ENCODE results near the gene PLA2G5. TPM values are rescaled to one million over a fixed set of nuclear protein-coding genes. Genes with fewer than 3 reads are reported as not detected.

The PLA2G5 gene
- total and polyA plus RNA-seq, 2 of the 4 experiments (the other 2 are of a cell fraction) = not detected

- no peaks in the 10 kb centered on the region for H3K9me3 ChIP-seq (ENCODE audit: control insufficient read depth, insufficient read depth, low read length)
- H2BK5ac ChIP-seq (ENCODE audit: low read depth, low read length, poor library complexity, severe bottlenecking) = no peak overlapping the region
- no peak overlapping the region for H3K56ac ChIP-seq (ENCODE audit: extremely low read depth, insufficient read depth, low read length)
- no peak overlapping the region for H3K4ac ChIP-seq (ENCODE audit: low read depth, low read length)
- H3K18ac ChIP-seq (ENCODE audit: low read depth, low read length) = no peak overlapping the region
- TF ChIP-seq BHLHE40 (IDR thresholded peaks at IDR 0.05; ENCODE audit: low read depth, low read length) (no peak), NFE2L2 (IDR thresholded peaks at IDR 0.05; ENCODE audit: low read depth, low read length) (no peak), CHD1 (IDR thresholded peaks at IDR 0.05; ENCODE audit: low read depth, low read length) (no peak), SMC3 (IDR thresholded peaks at IDR 0.05; ENCODE audit: low read depth, low read length) (no peak), POLR2A (IDR thresholded peaks at IDR 0.05; ENCODE audit: low read depth, low read length) (no peak), FOS (IDR thresholded peaks at IDR 0.05; ENCODE audit: low read depth, low read length) (no peak), CTCF (conservative IDR thresholded peaks at IDR 0.05; ENCODE audit: low read depth, low read length) (no peak), CEBPB (IDR thresholded peaks at IDR 0.05; ENCODE audit: low read depth, low read length) (no peak), MXI1 (IDR thresholded peaks at IDR 0.05; ENCODE audit: borderline replicate concordance, low read depth, low read length) (no peak), RCOR1 (IDR thresholded peaks at IDR 0.05; ENCODE audit: insufficient replicate concordance, low read length) (no peak), RFX5 (IDR thresholded peaks at IDR 0.05; ENCODE audit: low read depth, low read length) (no peak), MAFK (IDR thresholded peaks at IDR 0.05; ENCODE audit: low read depth, low read length) (no peak), MAZ (IDR thresholded peaks at IDR 0.05; ENCODE audit: borderline replicate concordance, low read depth, low read length) (no peak), USF2 (IDR thresholded peaks at IDR 0.05; ENCODE audit: low read depth, low read length) (no peak)
- no peaks in the 10 kb centered on the region for H3K79me1 ChIP-seq (ENCODE audit: low read depth in 1 of 2, low read length in 2 of 2)
- H3K14ac ChIP-seq (replicated peaks; ENCODE audit: low read depth, low read length) = no peak overlapping the region
- no peak overlapping the region for H3K27ac ChIP-seq (ENCODE audit: insufficient read depth, low read length)
- H3K23ac ChIP-seq (ENCODE audit: low read depth, low read length) = no peak overlapping the region
- H4K8ac ChIP-seq (ENCODE audit: low read depth in 2 of 2, low read length in 2 of 2) = no peak overlapping the region
- no peaks in the 10 kb centered on the region for H4K20me1 ChIP-seq (ENCODE audit: insufficient read depth, low read length)
- no peak overlapping the region for H3K4me3 ChIP-seq (ENCODE audit: insufficient read depth, low read depth, low read length)
- WGBS, 2 experiments (ENCODE audit: extremely low coverage in 2 of 2, insufficient read length in 1 of 2) = 0% methylated on average over 1 of the region's 4 CpGs; no CpG with 5 or more reads in 1 of the 2 experiments
- no peak overlapping the region for H3K4me2 ChIP-seq (ENCODE audit: low read depth, low read length)
- H2AK9ac ChIP-seq (replicated peaks; ENCODE audit: low read depth, low read length, poor library complexity) = no peak overlapping the region
- no peak overlapping the region for H2AFZ ChIP-seq (replicated peaks; ENCODE audit: low read length, poor library complexity)
- dilution Hi-C loops (cut with HindIII; ENCODE audit: low sequenced_read_pairs, unreplicated experiment) (no loop called here), in situ Hi-C loops (cut with MboI; ENCODE audit: low sequenced_read_pairs) (no loop called here), intact Hi-C loops (cut with micrococcal nuclease) (no loop called here)
- H4K91ac ChIP-seq (ENCODE audit: insufficient read depth, low read depth, low read length) = no peak overlapping the region
- no TSS peak for BruUV-seq (replicated peaks)
- H3K4me1 ChIP-seq (ENCODE audit: control insufficient read depth, insufficient read depth, low read length) = peaks cover 3% of the 10 kb centered on the region
- no peak overlapping the region for H2BK15ac ChIP-seq (ENCODE audit: low read depth, low read length)
- peaks cover 31% of the 10 kb centered on the region for H3K27me3 ChIP-seq (ENCODE audit: control insufficient read depth, insufficient read depth, low read length)
- H2AK5ac ChIP-seq (ENCODE audit: low read depth, low read length) = no peak overlapping the region
- H3K9ac ChIP-seq (ENCODE audit: low read depth, low read length) = no peak overlapping the region
- H3K36me3 ChIP-seq (ENCODE audit: control insufficient read depth, insufficient read depth, low read length) = no peaks in the 10 kb centered on the region
- no peak for DNase-seq
- POLR2A ChIA-PET (ENCODE audit: unreplicated experiment) = no interaction called here
- H3K9me1 ChIP-seq (ENCODE audit: insufficient read depth, low read length) = no peaks in the 10 kb centered on the region
- H2BK120ac ChIP-seq (ENCODE audit: low read depth, low read length) = no peak overlapping the region
- H2BK20ac ChIP-seq (ENCODE audit: low read depth, low read length) = no peak overlapping the region
- no peak overlapping the region for H4K5ac ChIP-seq (ENCODE audit: low read depth, low read length)
- ATAC-seq (ENCODE audit: low read depth) = no peak
- CTCF ChIA-PET = interaction anchor here (1.0 kb wide), 1 partner anchor 8 kb away, joined by 3 read pairs; no protein-coding TSS in a partner anchor
Measured at GRCh38 chr1:20107796-20108195, 37.8 kb downstream of the PLA2G5 start.

Measured in IMR-90 (cell line).